MM.1S (cell line): ENCODE measurements around the gene SMYD2.

ENCODE experiments used
- EZH2 ChIP-seq: fragments of 300-600 bp; sonication (generic); optimal IDR thresholded peaks from 2 replicates; pipeline ENCODE3; 2017; ENCODE audit warnings: low read depth, mild to moderate bottlenecking, antibody characterized with exemption, low read length, mixed read lengths
- EZH2phosphoT487 ChIP-seq: fragments of 300-600 bp; sonication (generic); IDR thresholded peaks from 2 replicates; pipeline ENCODE4 v1.6.1; 2018; ENCODE audit warnings: antibody characterized with exemption, low read length
- TF ChIP-seq, protein P1 (sequence below): fragments of 300-600 bp; sonication (generic); IDR thresholded peaks from 2 replicates; pipeline ENCODE4 v1.5.1; 2016; ENCODE audit warnings: antibody characterized with exemption, low read length, mixed read lengths

GRCh38 chr1:214295934-214296333 lies 15.0 kb downstream of the SMYD2 start:
- TF ChIP-seq, protein P1, sequence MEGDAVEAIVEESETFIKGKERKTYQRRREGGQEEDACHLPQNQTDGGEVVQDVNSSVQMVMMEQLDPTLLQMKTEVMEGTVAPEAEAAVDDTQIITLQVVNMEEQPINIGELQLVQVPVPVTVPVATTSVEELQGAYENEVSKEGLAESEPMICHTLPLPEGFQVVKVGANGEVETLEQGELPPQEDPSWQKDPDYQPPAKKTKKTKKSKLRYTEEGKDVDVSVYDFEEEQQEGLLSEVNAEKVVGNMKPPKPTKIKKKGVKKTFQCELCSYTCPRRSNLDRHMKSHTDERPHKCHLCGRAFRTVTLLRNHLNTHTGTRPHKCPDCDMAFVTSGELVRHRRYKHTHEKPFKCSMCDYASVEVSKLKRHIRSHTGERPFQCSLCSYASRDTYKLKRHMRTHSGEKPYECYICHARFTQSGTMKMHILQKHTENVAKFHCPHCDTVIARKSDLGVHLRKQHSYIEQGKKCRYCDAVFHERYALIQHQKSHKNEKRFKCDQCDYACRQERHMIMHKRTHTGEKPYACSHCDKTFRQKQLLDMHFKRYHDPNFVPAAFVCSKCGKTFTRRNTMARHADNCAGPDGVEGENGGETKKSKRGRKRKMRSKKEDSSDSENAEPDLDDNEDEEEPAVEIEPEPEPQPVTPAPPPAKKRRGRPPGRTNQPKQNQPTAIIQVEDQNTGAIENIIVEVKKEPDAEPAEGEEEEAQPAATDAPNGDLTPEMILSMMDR, result no peak
- TF ChIP-seq EZH2phosphoT487 (no peak), EZH2 (no peak)
